HG03378 (cell line): ENCODE data around the gene DCHS2.

ENCODE experiments used
- ATAC-seq: cut with Tn5 transposase; IDR thresholded peaks from one replicate; pipeline ENCODE4 v1.9.1; 2021; ENCODE audit warnings: mild to moderate bottlenecking, moderate library complexity; ENCODE audit not compliant: unreplicated experiment

The DCHS2 gene

GRCh38 chr4:154399259-154399974 lies 92.2 kb downstream of the DCHS2 start:
- ATAC-seq, result no peak

- no peak for ATAC-seq
Measured at GRCh38 chr4:154390324-154390723, 101.3 kb downstream of the DCHS2 start.

- ATAC-seq, result no peak
Measured at GRCh38 chr4:154389148-154389547, 102.5 kb downstream of the DCHS2 start.

- ATAC-seq, result no peak
Measured at GRCh38 chr4:154384012-154384411, 107.6 kb downstream of the DCHS2 start.

- no peak for ATAC-seq
Measured at GRCh38 chr4:154376486-154376885, 115.1 kb downstream of the DCHS2 start.

GRCh38 chr4:154368060-154368459 lies 123.5 kb downstream of the DCHS2 start:
- peak; percentile 76 for ATAC-seq

- peak; percentile 24 for ATAC-seq
Measured at GRCh38 chr4:154367659-154368058, 123.9 kb downstream of the DCHS2 start.

GRCh38 chr4:154366956-154367355 lies 124.6 kb downstream of the DCHS2 start:
- ATAC-seq, result no peak

GRCh38 chr4:154364066-154364845 lies 127.3 kb downstream of the DCHS2 start:
- no peak for ATAC-seq

GRCh38 chr4:154361450-154361849 lies 130.1 kb downstream of the DCHS2 start:
- ATAC-seq, result peak; percentile 59

GRCh38 chr4:154360491-154360890 lies 131.1 kb downstream of the DCHS2 start:
- ATAC-seq, result no peak

- ATAC-seq, result no peak
Measured at GRCh38 chr4:154354883-154355282, 136.7 kb downstream of the DCHS2 start.

- no peak for ATAC-seq
Measured at GRCh38 chr4:154349829-154350228, 141.8 kb downstream of the DCHS2 start.

- no peak for ATAC-seq
Measured at GRCh38 chr4:154348657-154349056, 142.9 kb downstream of the DCHS2 start.

- no peak for ATAC-seq
Measured at GRCh38 chr4:154345359-154345758, 146.2 kb downstream of the DCHS2 start.

- no peak for ATAC-seq
Measured at GRCh38 chr4:154344686-154345085, 146.9 kb downstream of the DCHS2 start.

- ATAC-seq, result no peak
Measured at GRCh38 chr4:154343651-154344050, 147.9 kb downstream of the DCHS2 start.

- no peak for ATAC-seq
Measured at GRCh38 chr4:154341448-154341847, 150.2 kb downstream of the DCHS2 start.

GRCh38 chr4:154335588-154335987 lies 156.0 kb downstream of the DCHS2 start:
- ATAC-seq, result no peak

- ATAC-seq, result peak; percentile 77
Measured at GRCh38 chr4:154332681-154333421, 158.7 kb downstream of the DCHS2 start.

GRCh38 chr4:154329939-154330338 lies 161.7 kb downstream of the DCHS2 start:
- no peak for ATAC-seq
